A673 (cell line): ENCODE data around the gene ETNK1. TPM values are rescaled to one million over a fixed set of nuclear protein-coding genes. Genes with fewer than 3 reads are reported as not detected.
"Not testable (repeated sequence)": the region's sequence is repeated elsewhere in the genome, so short reads cannot be mapped to it uniquely, and the experiment has no call there.

Experiments
- BruUV-seq: library from RNA; stranded (reverse); fragments of 400-500 nt; replicated peaks from 2 replicates; lab custom pipeline; 2021; lab: Mats Ljungman, UMichigan
- CTCF ChIA-PET: fragments of 300-600 bp; sonication (Branson Sonifier 250); formaldehyde crosslinking; loops from one replicate; lab custom pipeline; 2022; ENCODE audit warnings: antibody characterized with exemption; lab: Charles Lee
- POLR2A ChIA-PET: fragments of 300-600 bp; sonication (Branson Sonifier 250); formaldehyde crosslinking; loops from one replicate; lab custom pipeline; 2022; ENCODE audit warnings: antibody characterized with exemption; ENCODE audit not compliant: low non-redundant PET; lab: Charles Lee
- DNase-seq: peaks from one replicate; pipeline ENCODE4 v3.0.0-alpha.2; 2015; ENCODE audit warnings: low spot score
- H3K27ac ChIP-seq: fragments of 200-600 bp; sonication (generic); 2 replicates; pipeline ENCODE4 v1.5.1; 2016; ENCODE audit warnings: mixed run types, low read depth, mild to moderate bottlenecking, mixed read lengths, antibody characterized with exemption, low read length; ENCODE audit not compliant: poor library complexity, severe bottlenecking
- H3K27me3 ChIP-seq: fragments of 200-600 bp; sonication (generic); replicated peaks from 2 replicates; pipeline ENCODE4 v1.6.1; 2017; ENCODE audit warnings: mixed run types, low read depth, mild to moderate bottlenecking, mixed read lengths, antibody characterized with exemption, low read length; ENCODE audit not compliant: insufficient read depth, poor library complexity
- H3K36me3 ChIP-seq: fragments of 200-600 bp; sonication (generic); 2 replicates; pipeline ENCODE4 v1.6.1; 2016; ENCODE audit warnings: mixed run types, mild to moderate bottlenecking, mixed read lengths, antibody characterized with exemption, low read length; ENCODE audit not compliant: insufficient read depth, poor library complexity, severe bottlenecking
- H3K4me1 ChIP-seq: fragments of 200-600 bp; sonication (generic); 2 replicates; pipeline ENCODE4 v1.6.1; 2017; ENCODE audit warnings: mixed run types, mild to moderate bottlenecking, mixed read lengths, antibody characterized with exemption, low read length; ENCODE audit not compliant: insufficient read depth, poor library complexity, severe bottlenecking
- H3K4me3 ChIP-seq: fragments of 200-600 bp; sonication (generic); 2 replicates; pipeline ENCODE4 v1.5.1; 2016; ENCODE audit warnings: low read depth, mixed run types, mild to moderate bottlenecking, mixed read lengths, low read length; ENCODE audit not compliant: poor library complexity, severe bottlenecking
- H3K9me3 ChIP-seq: fragments of 200-600 bp; sonication (generic); 2 replicates; pipeline ENCODE4 v1.6.1; 2016; ENCODE audit warnings: mixed run types, low read depth, mild to moderate bottlenecking, mixed read lengths, antibody characterized with exemption, low read length; ENCODE audit not compliant: poor library complexity, severe bottlenecking
- EZH2 ChIP-seq: fragments of 200-600 bp; sonication (generic); IDR thresholded peaks from 2 replicates; pipeline ENCODE4 v1.6.1; 2017; ENCODE audit warnings: borderline replicate concordance, low read depth, mild to moderate bottlenecking, mixed read lengths, antibody characterized with exemption, low read length; ENCODE audit not compliant: poor library complexity, severe bottlenecking
- intact Hi-C: fragments of 100-400 bp; cut with micrococcal nuclease; formaldehyde crosslinking; loops from one replicate; pipeline ENCODE4 v1.10.0; 2022; ENCODE audit not compliant: unreplicated experiment
- total RNA-seq: library from RNA; stranded (reverse); gene quantifications from 2 replicates; pipeline ENCODE4 v1.2.3, GENCODE V29; 2021
- TF ChIP-seq, protein P1 (sequence below): fragments of 300-800, 200-600 bp; sonication (generic); conservative IDR thresholded peaks from 2 replicates; pipeline ENCODE4 v1.5.1; 2017; ENCODE audit warnings: low read depth, mild to moderate bottlenecking, antibody characterized with exemption, low read length, moderate library complexity, mixed read lengths

ETNK1 gene
- total RNA-seq, 1 experiment from 2014 or later = 90.4 TPM

DNA sequence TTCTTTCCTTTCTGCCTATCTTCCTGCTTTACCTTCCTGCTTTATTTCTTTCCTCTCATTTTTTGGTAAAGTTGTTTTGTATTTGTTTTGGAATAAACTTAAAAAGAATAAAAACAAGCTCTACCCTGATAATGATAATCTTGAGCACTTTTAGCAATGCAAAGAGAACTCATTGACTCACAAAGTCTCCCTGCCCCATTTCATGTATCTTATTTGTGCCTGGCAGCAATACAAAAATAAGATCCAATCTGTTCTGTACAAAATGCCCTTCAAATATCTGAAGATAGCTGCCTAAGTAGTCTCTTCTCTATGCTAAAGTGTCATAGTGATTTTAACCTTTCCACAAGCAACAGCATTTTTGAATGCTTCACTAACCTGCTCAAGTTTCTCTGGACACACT lies 31.1 kb upstream of the ETNK1 start:
- H3K9me3 ChIP-seq = no peaks in the 10 kb centered on the region
- H3K27ac ChIP-seq = no peak overlapping the region
- H3K4me1 ChIP-seq = no peaks in the 10 kb centered on the region
- ChIA-PET CTCF (no interaction called here), POLR2A (no interaction called here)
- no peak overlapping the region for H3K4me3 ChIP-seq
- intact Hi-C loops = no loop called here
- BruUV-seq = no TSS peak
- H3K36me3 ChIP-seq = no peaks in the 10 kb centered on the region
- DNase-seq = no peak
- TF ChIP-seq, protein P1, sequence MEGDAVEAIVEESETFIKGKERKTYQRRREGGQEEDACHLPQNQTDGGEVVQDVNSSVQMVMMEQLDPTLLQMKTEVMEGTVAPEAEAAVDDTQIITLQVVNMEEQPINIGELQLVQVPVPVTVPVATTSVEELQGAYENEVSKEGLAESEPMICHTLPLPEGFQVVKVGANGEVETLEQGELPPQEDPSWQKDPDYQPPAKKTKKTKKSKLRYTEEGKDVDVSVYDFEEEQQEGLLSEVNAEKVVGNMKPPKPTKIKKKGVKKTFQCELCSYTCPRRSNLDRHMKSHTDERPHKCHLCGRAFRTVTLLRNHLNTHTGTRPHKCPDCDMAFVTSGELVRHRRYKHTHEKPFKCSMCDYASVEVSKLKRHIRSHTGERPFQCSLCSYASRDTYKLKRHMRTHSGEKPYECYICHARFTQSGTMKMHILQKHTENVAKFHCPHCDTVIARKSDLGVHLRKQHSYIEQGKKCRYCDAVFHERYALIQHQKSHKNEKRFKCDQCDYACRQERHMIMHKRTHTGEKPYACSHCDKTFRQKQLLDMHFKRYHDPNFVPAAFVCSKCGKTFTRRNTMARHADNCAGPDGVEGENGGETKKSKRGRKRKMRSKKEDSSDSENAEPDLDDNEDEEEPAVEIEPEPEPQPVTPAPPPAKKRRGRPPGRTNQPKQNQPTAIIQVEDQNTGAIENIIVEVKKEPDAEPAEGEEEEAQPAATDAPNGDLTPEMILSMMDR = no peak
- no peak for TF ChIP-seq EZH2
- no peaks in the 10 kb centered on the region for H3K27me3 ChIP-seq

DNA sequence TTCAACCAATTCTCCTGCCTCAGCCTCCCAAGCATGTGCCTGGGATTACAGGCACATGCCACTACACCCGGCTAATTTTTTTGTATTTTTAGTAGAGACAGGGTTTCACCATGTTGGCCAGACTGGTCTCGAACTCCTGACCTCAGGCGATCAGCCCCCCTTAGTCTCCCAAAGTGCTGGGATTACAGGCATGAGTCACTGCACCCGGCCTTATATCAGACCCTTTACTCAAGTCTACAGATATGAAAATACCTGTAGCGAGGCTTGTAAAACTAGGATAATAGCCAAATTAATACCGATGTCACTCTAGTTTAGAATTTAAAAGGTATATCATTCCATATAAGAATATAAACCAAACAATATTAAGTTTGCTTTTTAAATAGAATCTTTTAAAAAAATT lies 27.4 kb upstream of the ETNK1 start:
- BruUV-seq, H3K27me3 ChIP-seq, CTCF ChIA-PET, H3K36me3 ChIP-seq, DNase-seq, intact Hi-C loops, H3K27ac ChIP-seq, H3K9me3 ChIP-seq, H3K4me1 ChIP-seq, H3K4me3 ChIP-seq, POLR2A ChIA-PET: not testable (repeated sequence)

DNA sequence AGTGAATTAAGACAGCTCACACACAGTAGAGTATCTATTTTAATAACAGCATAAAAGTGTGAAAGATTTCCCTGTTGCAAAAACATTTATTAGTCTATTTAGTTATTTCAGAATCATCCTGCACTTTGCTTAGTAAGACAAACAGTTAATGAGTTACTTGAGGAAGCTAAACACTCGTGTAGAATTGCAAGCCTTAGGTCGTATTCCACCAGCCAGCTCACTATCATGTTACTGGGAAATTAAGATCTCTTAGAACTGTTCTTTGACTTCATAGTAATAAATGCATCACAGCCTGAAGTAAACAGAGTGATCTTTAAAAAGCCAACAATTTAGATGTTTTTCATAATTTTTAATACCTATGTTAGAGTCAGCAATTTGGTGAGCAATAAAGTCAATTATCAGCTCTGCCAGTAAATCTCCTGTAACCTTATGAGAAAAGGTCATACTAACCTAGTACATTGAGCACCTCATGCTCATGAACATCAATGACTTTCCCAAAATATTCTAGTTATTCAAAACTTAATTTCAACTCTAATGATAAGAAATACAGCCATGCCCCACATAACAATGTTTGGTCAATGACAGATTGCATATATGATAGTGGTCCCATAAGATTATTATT lies 26.7 kb upstream of the ETNK1 start:
- CTCF ChIA-PET = no interaction called here
- TF ChIP-seq EZH2 = no peak
- TF ChIP-seq, protein P1 = no peak
- DNase-seq = no peak
- intact Hi-C loops = no loop called here
- H3K27ac ChIP-seq = no peak overlapping the region
- no peaks in the 10 kb centered on the region for H3K36me3 ChIP-seq
- POLR2A ChIA-PET = no interaction called here
- no peaks in the 10 kb centered on the region for H3K9me3 ChIP-seq
- no peaks in the 10 kb centered on the region for H3K4me1 ChIP-seq
- no peaks in the 10 kb centered on the region for H3K27me3 ChIP-seq
- H3K4me3 ChIP-seq = no peak overlapping the region
- no TSS peak for BruUV-seq

DNA sequence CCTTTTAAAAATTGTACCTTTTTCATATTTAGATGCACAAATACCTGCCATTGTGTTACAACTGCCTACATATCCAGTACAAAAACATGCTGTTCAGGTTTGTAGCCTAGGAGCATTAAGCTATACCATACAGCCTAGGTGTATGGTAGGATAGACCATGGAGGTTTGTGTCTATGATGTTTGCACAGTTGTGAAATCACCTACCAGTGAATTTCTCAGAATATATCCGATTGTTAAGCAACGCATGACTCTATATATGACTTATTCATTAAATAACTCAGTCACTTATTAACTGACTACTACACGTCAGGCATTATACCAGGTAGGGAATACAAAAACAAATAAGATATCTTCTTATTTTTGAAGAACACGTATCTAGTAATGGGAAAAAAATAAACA lies 26.2 kb upstream of the ETNK1 start:
- POLR2A ChIA-PET = no interaction called here
- BruUV-seq = no TSS peak

More for the DNA sequence above, 26.2 kb upstream of the ETNK1 start:
- intact Hi-C loops = no loop called here
- DNase-seq = no peak
- Histone ChIP-seq H3K27me3 (no peaks in the 10 kb centered on the region), H3K4me3 (no peak overlapping the region), H3K36me3 (no peaks in the 10 kb centered on the region), H3K27ac (no peak overlapping the region), H3K9me3 (no peaks in the 10 kb centered on the region), H3K4me1 (no peaks in the 10 kb centered on the region)
- TF ChIP-seq, protein P1 = no peak
- TF ChIP-seq EZH2 = no peak
- CTCF ChIA-PET = no interaction called here
